Dedifferentiated amniotic fluid mesenchymal stem cell (primary cell): ENCODE data around the gene NCAPG2.
"Not testable (repeated sequence)": the region's sequence is repeated elsewhere in the genome, so short reads cannot be mapped to it uniquely, and the experiment has no call there.

ENCODE experiments used
- DNase-seq: peaks from one replicate; pipeline ENCODE4 v3.0.0-alpha.2; 2016; ENCODE audit errors: extremely low spot score

The NCAPG2 gene

DNA sequence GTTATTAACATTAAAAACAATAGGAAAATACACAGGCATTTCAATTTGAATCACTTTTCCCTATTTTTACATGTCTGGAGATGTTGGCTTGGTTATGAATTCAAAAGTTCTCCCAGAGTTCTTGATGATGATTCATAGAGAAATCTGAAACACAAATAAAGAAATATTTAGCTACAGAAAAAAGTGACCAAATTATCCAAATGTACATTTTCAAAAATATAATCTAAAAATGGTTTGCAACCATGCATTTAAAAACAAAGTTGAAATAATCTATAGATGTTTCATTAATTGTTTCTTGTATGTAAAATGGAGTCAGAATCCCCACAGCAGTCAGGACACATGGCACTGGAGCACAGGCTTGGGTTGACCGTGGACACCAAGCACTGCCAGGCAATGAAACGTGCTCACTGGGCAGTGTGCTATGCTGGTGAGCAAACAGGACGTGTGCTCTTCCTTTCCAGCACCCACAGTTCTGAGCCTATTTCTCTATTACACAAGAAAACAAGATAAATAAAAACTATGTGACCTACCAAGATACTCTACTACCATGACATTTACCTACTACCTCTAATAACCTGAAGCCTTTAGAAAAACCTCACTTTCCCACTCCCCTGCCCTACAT is 72.9 kb downstream of the NCAPG2 start:
- no peak for DNase-seq

DNA sequence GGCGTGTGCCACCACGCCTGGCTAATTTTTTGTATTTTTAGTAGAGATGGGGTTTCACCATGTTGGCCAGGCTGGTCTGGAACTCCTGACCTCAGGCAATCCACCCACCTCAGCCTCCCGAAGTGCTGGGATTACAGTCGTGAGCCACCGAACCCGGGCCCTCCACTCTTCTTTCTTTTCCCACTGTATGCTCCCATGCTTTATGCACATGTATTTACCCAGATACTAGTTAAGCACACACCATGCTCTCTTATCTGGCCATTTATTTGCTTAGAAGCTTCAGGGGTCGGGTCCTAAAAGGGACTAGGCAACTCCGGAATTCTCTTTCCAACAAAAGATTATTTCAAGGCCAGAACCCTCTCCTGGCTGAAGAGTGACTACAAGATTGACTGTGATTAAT is 78.3 kb downstream of the NCAPG2 start:
- not testable (repeated sequence) for DNase-seq

DNA sequence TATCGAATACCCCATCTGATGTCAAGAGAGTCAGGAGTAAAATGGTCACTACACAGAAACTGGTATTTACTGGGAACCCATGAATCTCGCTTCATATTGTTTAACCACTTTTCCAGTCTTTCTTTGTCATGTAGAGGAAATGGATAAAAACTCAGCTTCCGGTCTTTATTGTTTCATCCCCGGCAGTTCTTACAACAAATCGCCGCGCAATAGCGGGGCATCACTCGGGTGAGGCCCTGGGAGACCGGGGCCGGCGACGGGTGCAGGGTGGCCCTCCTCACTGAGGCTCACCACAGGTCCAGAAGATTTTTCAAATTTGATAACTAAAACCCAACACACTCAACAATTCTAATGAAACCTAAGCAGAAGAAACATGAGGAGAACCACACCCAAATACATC is 81.4 kb downstream of the NCAPG2 start:
- DNase-seq: no peak

DNA sequence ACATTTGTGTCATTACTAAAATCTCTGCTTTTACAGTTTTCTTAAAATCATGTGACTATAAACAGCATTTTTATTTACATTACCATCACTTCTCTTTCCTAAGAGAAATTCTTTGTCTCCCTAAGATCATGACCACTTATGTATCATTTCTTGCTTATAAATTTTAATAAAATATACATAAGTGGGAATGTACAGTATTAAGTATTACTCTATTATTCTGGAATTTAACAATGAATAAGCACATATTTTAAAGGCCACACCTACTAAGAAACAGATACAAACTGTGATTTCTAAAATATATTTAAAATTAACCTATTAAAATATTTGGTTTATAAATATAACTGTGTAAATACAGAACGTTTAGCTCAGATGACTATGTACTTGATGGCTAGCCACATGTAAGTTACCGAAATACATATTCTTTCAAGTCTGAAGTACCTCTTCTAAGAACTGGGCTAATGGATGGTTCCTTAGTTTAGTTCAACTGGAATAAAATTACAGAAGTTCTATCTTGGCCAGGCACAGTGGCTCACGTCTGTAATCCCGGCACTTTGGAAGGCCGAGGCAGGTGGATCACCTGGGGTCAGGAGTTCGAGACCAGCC is 83.7 kb downstream of the NCAPG2 start:
- DNase-seq: no peak

DNA sequence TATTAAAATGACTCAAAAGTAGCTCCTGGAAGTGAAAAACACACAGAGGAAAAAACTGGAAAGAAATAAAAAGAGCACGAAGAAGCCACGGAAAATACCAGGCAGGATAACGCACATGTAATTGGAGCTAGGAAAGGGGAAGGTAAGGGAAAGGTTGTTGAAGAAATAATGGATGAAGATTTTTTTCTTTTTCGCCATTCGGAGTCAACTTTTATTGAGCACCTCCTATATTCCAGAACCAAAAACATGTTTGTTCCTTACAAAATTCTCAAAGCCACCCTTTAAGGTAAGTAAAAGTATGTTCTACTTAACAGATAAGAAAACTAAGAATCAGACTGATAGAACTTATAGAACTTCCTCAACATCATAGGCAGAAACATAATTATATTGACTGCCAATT is 84.2 kb downstream of the NCAPG2 start:
- no peak for DNase-seq

DNA sequence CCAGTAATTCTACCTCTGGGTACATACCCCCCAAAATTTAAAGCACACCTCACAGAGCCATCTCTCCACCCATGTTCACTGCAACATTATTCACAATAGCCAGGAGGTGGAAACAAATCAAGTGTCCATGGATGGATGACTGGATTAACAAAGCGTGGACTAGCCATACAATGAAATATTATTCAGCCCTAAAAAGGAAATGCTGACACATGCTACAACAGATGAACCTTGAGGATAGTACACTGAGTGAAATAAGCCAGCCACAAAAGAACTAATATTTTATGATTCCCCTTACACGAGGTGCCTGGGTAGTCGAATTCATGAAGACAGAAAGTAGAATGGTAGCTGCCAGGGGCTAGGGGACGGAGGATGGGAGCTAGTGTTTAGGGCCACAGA is 85.9 kb downstream of the NCAPG2 start:
- DNase-seq: no peak

DNA sequence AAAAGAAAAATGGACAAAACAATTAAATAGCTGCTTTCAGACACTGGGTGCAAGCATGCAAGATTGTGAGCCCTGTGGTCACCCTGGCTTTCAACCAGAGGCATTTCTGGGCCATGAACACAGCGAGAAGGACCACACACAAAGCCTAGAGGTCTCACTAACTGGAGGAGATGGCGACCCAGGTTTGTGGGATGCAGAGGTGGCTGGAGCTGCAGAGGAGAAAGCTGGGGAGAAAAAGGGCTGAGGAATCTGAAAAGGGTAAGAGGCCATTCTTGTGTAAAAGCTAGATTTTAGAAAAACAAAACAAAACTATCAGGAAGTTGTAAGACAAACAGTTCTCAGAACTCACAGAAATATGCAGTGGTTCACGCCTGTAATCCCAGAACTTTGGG is 86.9 kb downstream of the NCAPG2 start:
- DNase-seq: no peak

DNA sequence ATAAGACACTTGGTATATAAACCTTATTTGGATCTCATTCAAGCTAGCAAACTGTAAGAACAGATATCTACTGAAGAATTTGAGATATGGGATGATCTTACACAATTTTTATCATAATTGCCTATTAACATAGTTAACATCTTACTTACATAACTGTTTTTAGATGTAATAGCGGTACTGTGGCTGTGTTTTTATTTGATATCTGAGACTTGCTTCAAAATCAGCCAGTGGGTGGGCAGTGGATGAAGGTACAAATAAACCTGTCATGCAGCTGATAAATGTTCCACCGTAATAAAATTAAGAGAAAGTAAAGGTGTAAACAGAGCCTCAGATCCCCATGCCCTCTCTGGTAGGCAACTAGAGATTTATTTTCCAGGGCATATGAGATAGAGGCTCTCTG is 88.6 kb downstream of the NCAPG2 start:
- no peak for DNase-seq

DNA sequence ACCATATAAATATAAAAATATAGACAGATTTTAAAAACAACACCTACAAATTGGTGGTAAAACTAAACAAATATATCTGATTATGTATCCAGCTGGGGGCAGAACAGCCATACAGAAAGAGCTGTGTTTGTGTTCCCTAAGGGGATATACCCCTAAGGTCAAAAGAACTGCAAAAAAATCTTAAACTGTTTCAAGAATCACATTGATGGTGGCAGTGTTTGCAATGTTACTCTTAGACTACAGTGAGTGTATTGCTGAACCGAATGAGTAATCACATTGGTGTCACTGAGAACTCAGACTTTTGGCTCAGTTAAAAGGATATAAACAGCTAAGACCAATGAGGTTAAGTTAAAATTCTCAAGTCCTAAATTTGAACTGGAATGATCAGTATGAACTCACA is 89.9 kb downstream of the NCAPG2 start:
- peak; percentile 53 for DNase-seq

DNA sequence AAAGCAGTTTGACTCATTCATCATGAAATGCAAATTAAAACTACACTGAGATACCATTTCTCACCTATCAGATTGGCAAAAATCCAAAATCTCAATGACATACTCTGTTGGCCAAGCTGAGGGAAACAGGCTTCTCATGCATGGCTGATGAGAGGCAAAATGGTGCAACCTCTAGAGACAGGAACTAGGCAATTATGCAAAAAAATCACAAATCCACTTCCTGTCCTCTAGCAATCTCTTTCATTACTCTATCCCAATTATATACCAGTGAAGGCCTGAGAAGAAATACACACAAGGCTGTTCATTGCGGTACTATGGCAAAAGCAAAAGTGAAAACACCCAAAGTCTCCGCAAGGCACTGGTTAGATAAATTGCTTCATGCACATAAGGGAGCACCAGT is 91.1 kb downstream of the NCAPG2 start:
- no peak for DNase-seq

DNA sequence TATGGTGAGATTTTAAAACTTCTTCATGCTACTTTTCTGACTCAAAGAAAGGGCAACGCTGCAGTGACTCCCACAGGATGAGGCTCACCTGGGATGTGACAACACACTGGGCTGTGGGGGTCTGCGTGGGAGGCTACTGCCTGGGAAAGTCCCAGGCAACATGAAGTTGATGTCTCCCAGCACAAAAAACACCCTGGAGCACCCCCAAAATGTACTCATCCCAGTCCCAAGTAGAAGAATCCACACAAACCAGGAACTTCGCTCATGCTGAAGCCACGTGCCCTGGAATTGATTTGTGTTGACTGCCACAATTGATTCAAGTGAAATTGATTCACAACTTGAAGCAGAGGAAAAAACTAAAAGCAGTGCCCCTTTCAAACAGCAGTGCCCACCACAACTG is 92.1 kb downstream of the NCAPG2 start:
- DNase-seq: no peak

DNA sequence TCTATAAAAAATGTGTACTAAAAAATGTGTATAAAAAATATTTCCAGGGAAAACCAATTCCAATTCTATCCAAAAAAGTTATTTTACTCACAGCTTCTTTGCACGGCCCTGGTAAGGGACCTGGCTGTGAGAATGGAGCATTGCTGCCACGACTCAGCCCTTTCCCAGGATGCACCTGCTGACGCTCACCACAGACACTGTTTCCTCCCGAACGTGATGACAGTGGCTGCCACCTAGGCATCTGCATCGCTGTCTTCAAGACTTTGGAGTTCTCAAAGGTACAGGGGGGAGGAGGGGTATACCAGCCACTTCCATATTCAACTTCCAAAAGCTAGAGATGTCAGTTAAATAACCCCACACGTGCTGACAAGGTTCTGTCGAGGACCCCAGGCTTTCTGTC is 93.1 kb downstream of the NCAPG2 start:
- DNase-seq: no peak

DNA sequence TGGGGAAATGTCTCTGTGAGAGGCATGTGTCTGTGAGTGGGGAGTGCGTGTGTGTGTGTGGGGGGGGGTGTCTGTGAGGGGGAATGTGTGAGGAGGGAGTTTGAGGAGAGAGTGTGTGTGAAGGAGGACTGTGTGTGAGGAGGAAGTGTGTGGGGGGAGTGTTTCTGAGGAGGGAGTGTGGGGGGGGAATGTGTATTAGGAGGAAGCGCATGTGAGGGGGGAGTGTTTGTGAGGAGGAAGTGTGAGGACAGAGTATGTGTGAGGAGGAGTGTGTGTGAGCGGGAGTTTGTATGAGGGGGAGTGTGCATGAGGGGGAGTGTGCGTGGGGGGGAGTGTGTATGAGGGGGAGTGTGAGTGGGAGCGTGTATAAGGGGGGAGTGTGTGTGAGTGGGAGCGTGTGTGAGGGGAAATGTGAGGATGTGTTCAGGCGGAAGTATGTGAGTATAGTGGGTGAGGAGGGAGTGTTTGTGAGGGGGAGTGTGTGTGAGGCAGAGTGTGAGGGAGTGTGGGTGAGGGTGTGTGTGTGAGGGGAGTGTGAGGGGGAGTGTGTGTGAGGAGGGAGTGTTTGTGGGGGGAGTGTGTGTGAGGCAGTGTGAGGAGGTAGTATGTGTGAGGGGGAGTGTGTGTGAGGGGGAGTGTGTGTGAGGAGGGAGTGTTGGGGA is 95.2 kb downstream of the NCAPG2 start:
- no peak for DNase-seq

DNA sequence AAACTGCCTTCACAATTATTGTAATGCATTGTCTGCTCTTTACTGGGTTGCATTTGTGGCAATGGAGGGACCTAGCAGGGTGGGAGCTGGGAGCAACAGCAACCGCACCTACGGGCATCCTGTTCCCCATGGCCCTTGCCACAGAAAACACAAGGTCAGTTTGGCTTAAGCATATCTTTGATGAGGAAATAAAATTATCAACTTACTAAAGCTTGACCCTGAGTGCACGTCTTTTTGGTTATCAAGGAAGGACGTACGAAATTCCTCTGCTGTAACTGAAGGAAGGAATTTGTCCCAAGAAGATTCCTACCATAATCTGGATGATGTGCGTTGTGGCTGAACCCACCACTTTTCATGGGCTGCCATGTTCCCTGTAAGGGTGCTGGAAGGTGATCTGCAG is 97.0 kb downstream of the NCAPG2 start:
- no peak for DNase-seq

DNA sequence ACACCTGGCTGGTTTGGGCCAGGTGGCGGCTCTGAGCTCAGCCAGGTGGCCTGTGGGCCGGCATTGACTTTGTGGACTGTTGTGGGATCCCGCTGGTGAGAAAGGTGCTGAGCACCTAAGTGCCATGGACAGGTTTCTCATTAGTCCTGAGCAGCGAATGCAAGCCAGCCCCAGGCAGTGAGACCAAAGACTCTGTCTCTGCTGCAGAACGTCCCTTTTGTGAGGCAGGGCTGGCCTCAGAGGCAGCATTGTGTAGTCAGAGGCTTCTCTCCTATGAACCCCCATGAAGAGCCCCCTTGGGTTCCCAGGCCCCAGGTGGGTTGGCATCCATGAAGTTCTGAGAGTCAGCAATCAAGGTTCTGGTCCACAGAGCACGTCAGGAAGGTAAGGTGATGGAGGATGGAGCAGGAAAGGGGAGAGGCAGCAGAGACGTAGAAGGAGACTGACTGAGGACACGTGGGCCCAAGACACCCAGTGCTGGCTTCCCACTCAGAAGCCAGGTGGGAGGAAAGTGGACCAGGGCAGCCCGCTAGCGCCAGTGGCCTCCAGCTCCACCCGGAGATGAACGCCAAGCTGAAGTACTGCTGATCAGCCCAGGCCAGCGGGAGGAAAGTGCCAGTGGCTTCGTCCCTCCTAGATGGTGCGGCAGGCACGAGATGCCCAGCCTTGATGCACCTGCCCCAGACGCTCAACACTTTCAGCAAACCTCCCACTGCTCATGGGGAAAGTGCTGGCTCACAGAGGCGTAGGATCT is 97.8 kb downstream of the NCAPG2 start:
- no peak for DNase-seq

DNA sequence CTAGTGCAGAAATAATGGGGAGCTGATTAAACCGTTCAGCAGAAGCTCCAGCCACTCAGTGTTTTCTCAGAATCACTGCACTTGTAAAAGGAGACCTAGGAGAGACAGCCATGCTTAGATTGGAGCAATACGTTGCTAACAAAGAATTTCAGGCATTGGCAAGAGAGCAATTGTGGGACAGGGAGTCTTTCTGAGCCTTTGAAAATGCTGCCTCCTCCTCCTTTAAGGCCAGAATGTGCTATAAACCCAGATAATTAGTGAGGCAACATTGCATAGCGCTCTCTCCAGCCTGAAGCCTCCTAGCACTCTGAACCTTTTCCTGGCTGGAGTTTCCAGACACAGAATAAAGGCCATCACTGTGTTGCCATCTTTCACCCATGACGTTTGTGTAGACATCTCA is 98.5 kb downstream of the NCAPG2 start:
- no peak for DNase-seq

DNA sequence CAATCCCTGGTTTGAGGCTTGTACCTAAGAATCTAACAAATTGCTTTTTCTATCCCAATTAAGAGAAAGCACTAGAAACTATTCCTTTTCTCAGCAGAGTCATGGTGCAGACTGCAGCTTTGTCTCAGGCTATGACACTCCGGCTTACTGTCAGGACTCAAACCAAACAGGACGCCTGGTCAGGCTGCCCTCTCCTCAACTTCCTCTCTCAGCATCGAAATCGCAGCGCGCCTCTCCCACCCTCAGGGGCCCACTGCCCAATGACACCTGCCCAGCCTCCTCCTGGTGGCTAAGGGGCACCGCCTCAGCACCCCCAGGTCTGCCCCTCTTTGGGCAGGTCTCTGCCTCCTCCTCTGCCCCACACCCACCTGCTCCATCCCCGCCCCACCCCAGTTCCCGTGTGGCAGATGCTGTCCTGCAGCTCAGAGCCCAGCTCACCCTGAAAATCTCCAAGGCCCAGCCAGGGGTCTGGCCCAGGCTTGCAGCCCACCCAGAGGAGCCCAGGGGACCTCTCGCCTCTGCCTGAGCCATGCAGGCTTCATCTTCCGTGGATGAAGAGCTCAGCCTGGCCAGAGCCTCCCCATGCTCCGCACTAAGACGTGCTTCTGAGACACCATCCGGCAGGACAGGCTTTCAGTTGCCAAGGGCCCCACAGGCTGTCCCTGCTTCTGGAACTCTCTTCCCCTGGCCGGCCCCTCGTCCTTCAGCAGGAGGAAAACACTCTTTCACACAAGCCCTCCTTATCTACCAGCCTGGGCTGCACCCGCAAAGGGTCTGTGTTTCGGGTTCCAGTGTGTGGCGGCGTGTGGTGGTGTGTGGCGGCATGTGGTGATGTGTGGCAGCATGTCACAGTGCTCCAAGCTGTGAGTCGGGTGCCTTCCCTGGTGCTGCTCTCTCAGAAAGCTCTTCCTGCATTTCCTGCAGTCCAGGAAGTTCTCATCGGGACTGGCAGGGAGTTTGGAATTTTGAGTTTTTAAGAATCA is 100.5 kb downstream of the NCAPG2 start:
- no peak for DNase-seq

DNA sequence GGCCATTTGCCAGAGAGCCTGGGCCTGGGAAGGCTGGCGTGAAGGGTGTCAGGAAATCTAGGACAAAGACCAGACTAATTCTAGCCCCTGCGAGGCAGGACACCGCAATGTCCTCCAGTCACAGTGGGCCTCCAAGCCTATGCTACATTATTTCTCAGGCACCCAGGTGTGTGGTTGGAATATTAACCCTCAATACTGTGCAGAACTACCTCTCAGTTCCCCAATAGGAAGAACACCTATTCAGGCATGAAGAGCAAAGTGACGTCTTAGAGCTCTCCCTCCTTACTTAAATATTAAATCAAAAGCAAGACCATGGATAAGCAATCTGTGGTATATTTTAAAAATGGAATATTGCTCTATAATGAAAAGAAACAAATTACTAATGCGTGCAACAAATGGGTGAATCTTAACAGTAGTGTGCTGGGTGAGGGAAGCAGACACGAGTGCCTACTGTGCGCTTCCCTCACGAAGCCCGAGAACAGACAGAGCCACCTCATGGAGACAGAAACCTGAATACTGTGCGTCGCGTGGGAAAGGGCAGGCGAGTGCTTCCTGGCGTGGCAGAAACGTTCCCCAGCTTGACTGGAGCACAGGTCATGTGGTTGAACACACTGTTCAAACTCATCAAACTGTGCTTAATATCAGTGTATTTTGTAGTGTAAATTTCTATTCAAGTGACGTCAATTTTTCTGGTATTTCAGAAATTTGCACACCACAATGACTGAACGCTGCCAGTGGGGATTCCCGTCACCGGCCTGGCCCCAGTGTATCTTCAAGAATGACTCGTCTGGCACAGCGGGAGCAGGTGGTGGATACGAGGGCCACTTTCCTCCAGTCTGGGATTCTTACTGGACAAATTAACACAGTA is 101.5 kb downstream of the NCAPG2 start:
- no peak for DNase-seq

DNA sequence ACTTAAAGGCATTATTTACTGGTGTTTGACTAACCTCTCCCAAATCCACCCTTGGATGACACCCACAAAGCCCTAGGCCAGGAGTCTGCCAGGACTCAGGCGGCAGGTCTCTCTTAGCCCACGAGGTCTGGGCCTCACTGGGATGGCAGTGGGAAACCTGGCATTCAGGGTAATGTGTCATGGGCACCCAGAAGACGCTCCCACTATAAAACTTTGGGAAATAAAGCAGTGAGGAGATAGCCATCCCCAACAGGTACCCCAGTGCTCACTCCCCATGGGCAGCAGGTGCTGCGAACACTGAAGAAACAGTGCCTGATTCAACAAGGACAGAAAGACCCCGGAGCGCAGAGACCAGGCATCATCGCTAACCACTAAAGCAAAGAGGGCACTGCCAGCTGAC is 102.6 kb downstream of the NCAPG2 start:
- no peak for DNase-seq

DNA sequence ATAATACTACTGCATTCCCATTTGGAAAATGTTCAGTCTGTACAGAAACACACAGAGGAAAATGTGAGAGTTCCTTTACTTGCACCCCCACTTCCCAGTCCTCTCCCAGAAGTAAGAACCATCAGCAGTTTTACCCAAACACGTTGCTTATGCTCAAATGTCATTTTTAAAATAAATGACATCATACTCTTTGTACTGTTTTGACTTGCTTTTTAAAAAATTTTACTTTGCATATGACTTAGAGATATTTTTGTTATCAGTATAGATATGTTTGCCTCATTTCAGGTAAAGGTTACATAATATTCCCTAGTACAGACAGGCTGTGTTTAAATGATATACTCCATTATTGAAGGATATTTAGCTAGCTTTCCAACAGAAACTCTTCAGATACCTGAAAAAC is 103.5 kb downstream of the NCAPG2 start:
- DNase-seq: no peak

DNA sequence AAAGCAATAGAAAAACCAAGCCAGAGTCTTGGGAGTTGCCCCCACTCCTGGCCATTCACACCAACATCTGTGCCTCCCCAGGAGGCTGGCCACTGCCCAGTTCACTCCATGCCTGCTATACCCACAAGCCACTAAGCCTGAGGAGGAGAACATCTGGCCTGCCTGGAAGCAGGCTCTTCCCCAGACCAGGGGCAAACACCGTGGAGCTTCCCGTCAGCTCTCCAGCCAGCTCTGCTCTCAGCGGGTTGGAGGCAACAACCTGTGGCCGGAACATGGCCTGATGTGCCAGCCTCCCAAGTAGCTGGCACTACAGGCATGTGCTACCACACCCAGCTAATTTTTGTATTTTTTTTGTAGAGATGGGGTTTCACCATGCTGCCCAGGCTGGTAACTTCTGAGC is 107.9 kb downstream of the NCAPG2 start:
- DNase-seq: no peak
